Stimulated activated CD4-positive, alpha-beta T cell treated with anti-CD3 and anti-CD28 coated beads, Interleukin-4, amount 100 ng/mL, for 1 hour (primary cell): Measurements from ENCODE around the gene UFSP2.

Experiments
- DNase-seq: peaks from one replicate; pipeline ENCODE4 v3.0.0-alpha.2; 2020

Gene UFSP2

DNA sequence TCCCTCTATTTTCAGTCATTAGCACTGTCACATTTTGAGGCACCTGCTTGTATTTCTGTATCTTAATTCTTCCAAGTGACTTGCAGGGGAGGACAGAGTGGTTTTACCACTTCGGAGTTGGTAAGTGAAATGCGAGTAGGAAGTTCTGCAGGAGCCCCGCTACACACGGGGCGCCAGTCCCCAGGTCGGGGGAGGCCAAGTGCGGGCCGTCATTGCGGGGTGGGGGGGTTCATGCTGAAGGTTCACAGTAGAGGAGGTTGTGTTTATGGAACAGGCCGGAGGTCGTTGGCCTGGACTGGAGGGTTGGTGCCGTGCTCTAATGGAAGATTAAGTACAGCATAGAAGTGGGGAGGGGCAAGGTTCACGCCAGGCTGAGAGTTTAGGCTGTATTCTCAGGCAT is 74.1 kb downstream of the UFSP2 start:
- DNase-seq, result no peak
